Parathyroid adenoma (tissue), 2 donors: ENCODE results near the gene LRRC8C.

Experiments used
- H2AFZ ChIP-seq: fragments of 300-600 bp; sonication (generic); one replicate; pipeline ENCODE4 v1.7.0; 2017; ENCODE audit warnings: antibody characterized with exemption, mild to moderate bottlenecking
- H3K27ac ChIP-seq: fragments of 300-600 bp; sonication (generic); one replicate; pipeline ENCODE4 v1.7.0; 2017
- H3K27me3 ChIP-seq: fragments of 300-600 bp; sonication (generic); one replicate; pipeline ENCODE4 v1.7.0; 2017; ENCODE audit warnings: low read length; ENCODE audit not compliant: control insufficient read depth, insufficient read depth
- H3K36me3 ChIP-seq: fragments of 300-600 bp; sonication (generic); one replicate; pipeline ENCODE4 v1.7.0; 2017; ENCODE audit warnings: low read length; ENCODE audit not compliant: control insufficient read depth, insufficient read depth
- H3K4me1 ChIP-seq: fragments of 300-600 bp; sonication (generic); one replicate; pipeline ENCODE4 v1.7.0; 2017; ENCODE audit warnings: control low read depth
- H3K4me2 ChIP-seq: fragments of 300-600 bp; sonication (generic); one replicate; pipeline ENCODE4 v1.7.0; 2017; ENCODE audit warnings: low read length
- H3K4me3 ChIP-seq: fragments of 300-600 bp; sonication (generic); one replicate; pipeline ENCODE4 v1.7.0; 2017; ENCODE audit warnings: low read depth, low read length
- H3K79me2 ChIP-seq: fragments of 300-600 bp; sonication (generic); one replicate; pipeline ENCODE4 v1.7.0; 2017; ENCODE audit warnings: control low read depth
- H3K9ac ChIP-seq: fragments of 300-600 bp; sonication (generic); one replicate; pipeline ENCODE4 v1.7.0; 2017; ENCODE audit warnings: mild to moderate bottlenecking
- H3K9me3 ChIP-seq: fragments of 300-600 bp; sonication (generic); one replicate; pipeline ENCODE4 v1.7.0; 2017; ENCODE audit warnings: low read length; ENCODE audit not compliant: control insufficient read depth
- CTCF ChIP-seq: fragments of 300-600 bp; sonication (generic); IDR thresholded peaks from one replicate; pipeline ENCODE4 v1.7.0; 2017; ENCODE audit warnings: antibody characterized with exemption, mild to moderate bottlenecking
- donor health status: primary hyperparathyroidism.

Gene LRRC8C

GRCh38 chr1:89697383-89697782 is 64.5 kb downstream of the LRRC8C start:
- no peak overlapping the region for H3K27ac ChIP-seq
- H3K4me1 ChIP-seq: no peaks in the 10 kb centered on the region
- no peaks in the 10 kb centered on the region for H3K36me3 ChIP-seq
- no peak for TF ChIP-seq CTCF
- H3K79me2 ChIP-seq: no peaks in the 10 kb centered on the region
- H3K27me3 ChIP-seq: no peaks in the 10 kb centered on the region
- H3K4me2 ChIP-seq: no peak overlapping the region
- no peak overlapping the region for H2AFZ ChIP-seq
- H3K9ac ChIP-seq: no peak overlapping the region
- no peaks in the 10 kb centered on the region for H3K9me3 ChIP-seq
- H3K4me3 ChIP-seq: no peak overlapping the region

GRCh38 chr1:89698020-89698560 is 65.2 kb downstream of the LRRC8C start:
- H3K79me2 ChIP-seq: no peaks in the 10 kb centered on the region
- H3K27me3 ChIP-seq: no peaks in the 10 kb centered on the region
- no peaks in the 10 kb centered on the region for H3K4me1 ChIP-seq
- H3K4me3 ChIP-seq: no peak overlapping the region
- H3K27ac ChIP-seq: no peak overlapping the region
- TF ChIP-seq CTCF: no peak
- H3K36me3 ChIP-seq: no peaks in the 10 kb centered on the region
- no peak overlapping the region for H3K4me2 ChIP-seq
- no peak overlapping the region for H3K9ac ChIP-seq
- H3K9me3 ChIP-seq: no peaks in the 10 kb centered on the region
- H2AFZ ChIP-seq: no peak overlapping the region

- Histone ChIP-seq H3K79me2 (no peaks in the 10 kb centered on the region), H2AFZ (no peak overlapping the region), H3K4me1 (no peaks in the 10 kb centered on the region), H3K4me3 (no peak overlapping the region), H3K4me2 (no peak overlapping the region), H3K9me3 (no peaks in the 10 kb centered on the region), H3K27me3 (no peaks in the 10 kb centered on the region), H3K36me3 (no peaks in the 10 kb centered on the region), H3K27ac (no peak overlapping the region), H3K9ac (no peak overlapping the region)
- TF ChIP-seq CTCF: no peak
Measured at GRCh38 chr1:89698624-89699023, 65.7 kb downstream of the LRRC8C start.

- no peak overlapping the region for H3K4me3 ChIP-seq
- no peak overlapping the region for H2AFZ ChIP-seq
- no peaks in the 10 kb centered on the region for H3K36me3 ChIP-seq
- H3K4me1 ChIP-seq: no peaks in the 10 kb centered on the region
- no peaks in the 10 kb centered on the region for H3K27me3 ChIP-seq
- no peak overlapping the region for H3K4me2 ChIP-seq
- no peaks in the 10 kb centered on the region for H3K9me3 ChIP-seq
- no peak for TF ChIP-seq CTCF
- no peaks in the 10 kb centered on the region for H3K79me2 ChIP-seq
- H3K9ac ChIP-seq: no peak overlapping the region
- no peak overlapping the region for H3K27ac ChIP-seq
Measured at GRCh38 chr1:89699451-89699986, 66.6 kb downstream of the LRRC8C start.

- H3K4me3 ChIP-seq: no peak overlapping the region
- no peak overlapping the region for H3K27ac ChIP-seq
- H3K9me3 ChIP-seq: no peaks in the 10 kb centered on the region
- no peaks in the 10 kb centered on the region for H3K36me3 ChIP-seq
- no peak overlapping the region for H2AFZ ChIP-seq
- H3K79me2 ChIP-seq: no peaks in the 10 kb centered on the region
- no peak overlapping the region for H3K4me2 ChIP-seq
- no peaks in the 10 kb centered on the region for H3K4me1 ChIP-seq
- no peak overlapping the region for H3K9ac ChIP-seq
- H3K27me3 ChIP-seq: no peaks in the 10 kb centered on the region
- TF ChIP-seq CTCF: no peak
Measured at GRCh38 chr1:89701746-89702241, 68.9 kb downstream of the LRRC8C start.
